CD4-positive, alpha-beta T cell (primary cell): ENCODE data around the gene INKA1. TPM values are rescaled to one million over a fixed set of nuclear protein-coding genes. Genes with fewer than 3 reads are reported as not detected.
A peak's percentile ranks its signal among the peaks of the same experiment; 100 is the strongest.

Experiments used
- ATAC-seq: fragments of 200-7000 bp; cut with Tn5 transposase; one replicate; pipeline ENCODE4 v1.10.0; 2022; ENCODE audit warnings: mild to moderate bottlenecking; ENCODE audit not compliant: poor library complexity
- CTCF ChIA-PET: fragments of 350-600 bp; sonication (Branson Sonifier 250); formaldehyde crosslinking; loops from one replicate; lab custom pipeline; 2021; ENCODE audit warnings: antibody characterized with exemption, inconsistent platforms; lab: Charles Lee
- POLR2A ChIA-PET: fragments of 350-600 bp; sonication (Branson Sonifier 250); formaldehyde crosslinking; loops from one replicate; lab custom pipeline; 2021; ENCODE audit warnings: antibody characterized with exemption, inconsistent platforms; lab: Charles Lee
- DNase-seq, 14 experiments: peaks; one replicate each; pipeline ENCODE4 v3.0.0-alpha.2; 2013 to 2020; ENCODE audit warnings: mixed read lengths in 2 of 14
- H3K27ac ChIP-seq, 2 donors: one replicate each; pipeline versions ENCODE4 v1.5.1 to v1.7.0; 2013; ENCODE audit warnings: low read length in 2 of 2, low read depth in 1 of 2, mild to moderate bottlenecking in 1 of 2
- H3K27me3 ChIP-seq, 2 experiments: 1 replicate in 1 of 2; 2 replicates in 1 of 2; pipeline versions ENCODE4 v1.6.1 to v1.7.0; 2013; ENCODE audit warnings: low read length in 2 of 2, control low read depth in 1 of 2, mild to moderate bottlenecking in 1 of 2, moderate library complexity in 1 of 2; ENCODE audit not compliant: insufficient read depth in 2 of 2, control insufficient read depth in 1 of 2
- H3K36me3 ChIP-seq: one replicate; pipeline ENCODE4 v1.6.1; 2013; ENCODE audit warnings: low read length, control low read depth; ENCODE audit not compliant: insufficient read depth
- H3K4me1 ChIP-seq: one replicate; pipeline ENCODE4 v1.6.1; 2013; ENCODE audit warnings: low read length, control low read depth; ENCODE audit not compliant: insufficient read depth
- H3K4me3 ChIP-seq: one replicate; pipeline ENCODE4 v1.5.1; 2013; ENCODE audit warnings: mild to moderate bottlenecking, low read length, moderate library complexity
- H3K9me3 ChIP-seq, 2 experiments: 1 replicate in 1 of 2; 2 replicates in 1 of 2; pipeline versions ENCODE4 v1.6.1 to v1.7.0; 2013; ENCODE audit warnings: low read length in 2 of 2, mild to moderate bottlenecking in 2 of 2, control low read depth in 1 of 2, moderate library complexity in 1 of 2; ENCODE audit not compliant: control insufficient read depth in 1 of 2, insufficient read depth in 1 of 2
- H3K27ac Mint-ChIP-seq: one replicate; pipeline ENCODE4 v1.8.0; 2020; ENCODE audit warnings: mixed read lengths
- H3K27me3 Mint-ChIP-seq: one replicate; pipeline ENCODE4 v1.8.0; 2021; ENCODE audit warnings: mixed read lengths
- H3K36me3 Mint-ChIP-seq: one replicate; pipeline ENCODE4 v1.8.0; 2021; ENCODE audit warnings: low read depth, mixed read lengths
- H3K4me1 Mint-ChIP-seq: one replicate; pipeline ENCODE4 v1.8.0; 2021; ENCODE audit warnings: low read depth, mixed read lengths
- H3K4me3 Mint-ChIP-seq: one replicate; pipeline ENCODE4 v1.8.0; 2020; ENCODE audit warnings: mild to moderate bottlenecking, mixed read lengths
- H3K9me3 Mint-ChIP-seq: one replicate; pipeline ENCODE4 v1.8.0; 2020; ENCODE audit warnings: mixed read lengths
- CTCF ChIP-seq: fragments of 200-600 bp; IDR thresholded peaks from one replicate; pipeline ENCODE4 v1.8.0; 2022; ENCODE audit warnings: antibody characterized with exemption, mild to moderate bottlenecking
- intact Hi-C, 2 experiments: fragments of 100-400 bp; cut with DNase I in 1 of 2; cut with micrococcal nuclease in 1 of 2; formaldehyde crosslinking; loops; one replicate each; pipeline versions ENCODE4 v1.15.1 to v1.9.0; 2023 to 2025; cut with DNase I, micrococcal nuclease
- total RNA-seq, 174 experiments: library from RNA in 2 of 174; stranded (reverse) in 2 of 174; gene quantifications; one replicate each; pipeline ENCODE4 v1.2.3 and lab custom pipeline; 2021 to 2026

Gene INKA1
- total RNA-seq, 2 experiments from 2014 or later = 0.85 to 0.87 TPM

DNA sequence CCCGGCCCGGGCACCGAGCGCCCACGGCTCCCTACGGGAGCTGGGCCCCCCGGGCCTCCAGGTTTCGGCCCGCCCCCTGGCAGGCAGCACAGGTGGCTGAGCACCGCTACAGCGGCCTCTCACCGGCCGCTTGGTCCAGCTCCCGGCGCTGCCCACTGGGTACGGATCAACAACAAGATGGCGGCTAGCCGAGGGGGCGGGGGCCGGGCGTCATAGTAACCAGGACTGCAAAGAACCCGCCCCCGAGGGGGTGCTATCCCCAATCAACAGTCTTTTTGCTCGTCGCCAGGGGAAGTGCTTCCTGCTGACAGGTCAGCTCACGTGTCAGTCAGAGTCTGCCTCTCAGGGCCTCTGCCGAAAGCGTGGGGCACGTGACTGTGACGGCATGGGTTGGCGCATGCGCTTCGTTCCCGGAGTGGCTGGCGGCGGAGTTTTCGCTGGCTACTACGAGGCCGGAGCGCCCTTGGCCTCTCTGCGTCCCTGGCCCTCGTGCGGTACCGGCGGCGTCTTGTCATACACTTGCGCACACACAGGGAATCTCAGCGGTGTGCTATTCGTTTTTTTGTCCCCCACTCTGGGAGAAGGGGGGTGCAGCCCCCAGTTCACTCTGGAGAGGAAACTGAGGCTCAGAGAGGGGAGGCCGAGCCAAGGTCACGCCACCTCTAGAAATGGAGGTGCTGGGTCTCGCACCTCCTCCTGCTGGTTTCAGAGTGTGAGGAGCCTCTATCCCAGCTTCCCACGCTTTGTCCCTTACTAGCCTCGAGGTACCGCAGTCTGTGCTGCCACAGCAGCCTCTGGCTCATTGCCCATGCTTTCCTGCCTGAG is 16.5 kb upstream of the INKA1 start, which contains the start of gene IP6K1:
Gene IP6K1, minus strand, starts transcription at position 186 of the 825 bp plus-strand sequence. CDS start 38,502 bp downstream, outside the sequence.
- Mint-ChIP-seq H3K27me3 (no peaks in the 10 kb centered on the region), H3K9me3 (no peaks in the 10 kb centered on the region), H3K4me3 (peak within 1 kb of the TSS; percentile 94), H3K27ac (peak within 1 kb of the TSS; percentile 100), H3K4me1 (peaks cover 35% of the 10 kb centered on the region), H3K36me3 (peaks cover 30% of the 10 kb centered on the region)
- CTCF ChIA-PET = interaction anchor here (1.0 to 1.4 kb wide), 4 partner anchors 15 to 247 kb away, joined by 3 to 4 read pairs (median 4); no protein-coding TSS in a partner anchor
- H3K9me3 ChIP-seq = no peaks in the 10 kb centered on the region
- DNase-seq (peak; percentile 97 to 100 (median 99)), ATAC-seq (peak; percentile 99)
- POLR2A ChIA-PET = interaction anchor here (0.7 to 2.3 kb wide), 12 partner anchors 13 to 302 kb away, joined by 3 to 18 read pairs (median 4); partner anchors contain the start of genes AMIGO3, CDHR4, INKA1 and RBM5
- peaks cover 56% of the 10 kb centered on the region for H3K4me1 ChIP-seq
- H3K4me3 ChIP-seq = peak within 1 kb of the TSS; percentile 97
- H3K36me3 ChIP-seq = peaks cover 10% of the 10 kb centered on the region
- intact Hi-C loops = loop anchor here (1.0 to 5.0 kb wide), 5 partner anchors 16 to 306 kb away; partner anchors contain the start of genes AMIGO3 (in 2 of the 2), INKA1 (in 1 of the 2) and MST1R (in 1 of the 2)
- no peak for TF ChIP-seq CTCF
- H3K27me3 ChIP-seq = no peaks in the 10 kb centered on the region
- peak within 1 kb of the TSS; percentile 88 to 94 for H3K27ac ChIP-seq

GRCh38 chr3:49787182-49787464 is 15.9 kb upstream of the INKA1 start:
- intact Hi-C loops = loop anchor here (1.0 to 5.0 kb wide), 5 partner anchors 15 to 305 kb away; partner anchors contain the start of genes AMIGO3 (in 2 of the 2), INKA1 (in 1 of the 2) and MST1R (in 1 of the 2)
- peaks cover 34% of the 10 kb centered on the region for H3K4me1 Mint-ChIP-seq
- peaks cover 29% of the 10 kb centered on the region for H3K36me3 Mint-ChIP-seq
- no peak for TF ChIP-seq CTCF
- H3K27me3 Mint-ChIP-seq = no peaks in the 10 kb centered on the region
- no peaks in the 10 kb centered on the region for H3K9me3 ChIP-seq
- peak overlapping the region; percentile 94 for H3K4me3 Mint-ChIP-seq
- H3K4me1 ChIP-seq = peaks cover 52% of the 10 kb centered on the region
- H3K27me3 ChIP-seq = no peaks in the 10 kb centered on the region
- ATAC-seq = no peak
- peak overlapping the region; percentile 97 for H3K4me3 ChIP-seq
- no peaks in the 10 kb centered on the region for H3K9me3 Mint-ChIP-seq
- ChIA-PET CTCF (interaction anchor here (0.5 to 1.4 kb wide), 4 partner anchors 15 to 169 kb away, joined by 3 to 4 read pairs (median 4); no protein-coding TSS in a partner anchor), POLR2A (interaction anchor here (1.0 to 2.3 kb wide), 3 partner anchors 14 to 68 kb away, joined by 3 to 18 read pairs (median 4); partner anchors contain the start of gene AMIGO3)
- peak overlapping the region; percentile 100 for H3K27ac Mint-ChIP-seq
- peaks cover 6% of the 10 kb centered on the region for H3K36me3 ChIP-seq
- DNase-seq = peak in 3 of 14 experiments; percentile 18 to 49 (median 37)
- peak overlapping the region; percentile 88 to 94 for H3K27ac ChIP-seq

- Histone ChIP-seq H3K27me3 (no peaks in the 10 kb centered on the region), H3K4me1 (peaks cover 48% of the 10 kb centered on the region), H3K36me3 (peaks cover 3% of the 10 kb centered on the region), H3K27ac (no peak overlapping the region), H3K4me3 (no peak overlapping the region), H3K9me3 (no peaks in the 10 kb centered on the region)
- Mint-ChIP-seq H3K9me3 (no peaks in the 10 kb centered on the region), H3K36me3 (peaks cover 29% of the 10 kb centered on the region), H3K27me3 (no peaks in the 10 kb centered on the region), H3K4me1 (peaks cover 34% of the 10 kb centered on the region), H3K4me3 (peak overlapping the region; percentile 20), H3K27ac (peak overlapping the region; percentile 100)
- DNase-seq (peak in 1 of 14 experiments; percentile 17), ATAC-seq (no peak)
- intact Hi-C loops = loop anchor here (1.0 to 5.0 kb wide), 5 partner anchors 15 to 305 kb away; partner anchors contain the start of genes AMIGO3 (in 2 of the 2), INKA1 (in 1 of the 2) and MST1R (in 1 of the 2)
- TF ChIP-seq CTCF = no peak
- ChIA-PET CTCF (interaction anchor here (0.5 to 1.3 kb wide), 3 partner anchors 15 to 168 kb away, joined by 3 to 4 read pairs (median 3); no protein-coding TSS in a partner anchor), POLR2A (interaction anchor here (1.0 to 2.3 kb wide), 3 partner anchors 14 to 68 kb away, joined by 3 to 18 read pairs (median 4); partner anchors contain the start of gene AMIGO3)
These were observed 15.5 kb upstream of the INKA1 start for GRCh38 chr3:49787536-49787935.
